Measurements from ENCODE around the gene BEND7. TPM values are rescaled to one million over a fixed set of nuclear protein-coding genes. Genes with fewer than 3 reads are reported as not detected.

The BEND7 gene
- total and polyA plus RNA-seq, 2 donors (not counting 3 experiments of a cell fraction or from before 2014, with no cell fraction given) = 7.3 to 31.7 TPM

DNA sequence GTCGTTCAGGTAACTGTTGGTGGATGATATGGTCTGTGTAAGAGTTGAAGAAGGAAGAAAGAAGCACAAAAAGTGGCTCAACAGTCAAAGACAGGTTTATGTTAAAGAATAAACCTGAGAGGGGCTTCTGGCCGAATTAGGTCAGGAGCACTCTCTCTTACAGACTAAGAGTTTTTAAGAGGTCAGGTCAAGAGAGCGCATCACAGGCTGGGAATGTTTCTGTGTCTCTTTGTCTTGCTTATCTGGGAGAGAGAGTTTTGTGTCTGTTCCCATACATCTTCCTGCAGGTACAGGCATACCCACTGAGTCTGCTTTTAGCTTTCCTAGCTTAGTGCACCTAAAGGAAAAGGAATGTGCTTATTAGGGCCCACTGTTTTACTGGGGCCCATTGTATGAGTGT is 35.8 kb upstream of the BEND7 start:
- ChIA-PET CTCF (no interaction called here), POLR2A (no interaction called here)
- H3K9me3 ChIP-seq (replicated peaks; ENCODE audit: control insufficient read depth, insufficient read depth, low read length) = no peaks in the 10 kb centered on the region
- H3K9me1 ChIP-seq (replicated peaks; ENCODE audit: control insufficient read depth, extremely low read depth, insufficient read depth, low read length) = no peaks in the 10 kb centered on the region
- H3K4me1 ChIP-seq (ENCODE audit: control insufficient read depth, extremely low read depth, insufficient read depth, low read length) = no peaks in the 10 kb centered on the region
- H3K9ac ChIP-seq (replicated peaks; ENCODE audit: extremely low read depth, insufficient read depth, low read length) = no peak overlapping the region
- H3K27me3 ChIP-seq (ENCODE audit: control insufficient read depth in 2 of 2, insufficient read depth in 2 of 2, low read length in 2 of 2) = peaks cover 2 to 6% of the 10 kb centered on the region in 2 experiments
- H4K20me1 ChIP-seq (replicated peaks; ENCODE audit: control insufficient read depth, extremely low read depth, insufficient read depth, low read length) = no peaks in the 10 kb centered on the region
- H3K4me3 ChIP-seq (replicated peaks in 1 of 3; ENCODE audit: insufficient read depth in 1 of 3, low read depth in 1 of 3, low read length in 3 of 3) = no peak overlapping the region
- dilution Hi-C loops (cut with MboI; ENCODE audit: extremely low pct_ligation_motif_present, low sequenced_read_pairs) (no loop called here), intact Hi-C loops (cut with micrococcal nuclease) (no loop called here)
- H3K4me2 ChIP-seq (ENCODE audit: insufficient read depth, low read length) = no peak overlapping the region
- no peaks in the 10 kb centered on the region for H3K36me3 ChIP-seq (ENCODE audit: control insufficient read depth in 2 of 2, extremely low read depth in 1 of 2, insufficient read depth in 2 of 2, low read length in 2 of 2)
- BruUV-seq (replicated peaks) = no TSS peak
- FAIRE-seq (no peak), DNase-seq (ENCODE audit: low read depth, low spot score) (no peak)
- no peak overlapping the region for H2AFZ ChIP-seq (ENCODE audit: low read depth, low read length)
- no peak overlapping the region for H3K27ac ChIP-seq (ENCODE audit: insufficient read depth, low read depth, low read length)
- TF ChIP-seq POLR2AphosphoS5 (IDR thresholded peaks at IDR 0.05; ENCODE audit: insufficient read depth, low read depth, low read length) (no peak), FOS (IDR thresholded peaks at IDR 0.05; ENCODE audit: borderline replicate concordance, insufficient read depth, low read length) (no peak), MYC (IDR thresholded peaks at IDR 0.05; ENCODE audit: low read depth, low read length) (no peak)
- H3K79me2 ChIP-seq (ENCODE audit: control insufficient read depth, insufficient read depth, low read length) = no peaks in the 10 kb centered on the region

- Histone ChIP-seq H3K4me3 (replicated peaks in 1 of 3; ENCODE audit: insufficient read depth in 1 of 3, low read depth in 1 of 3, low read length in 3 of 3) (no peak overlapping the region), H3K4me2 (ENCODE audit: insufficient read depth, low read length) (no peak overlapping the region), H3K27ac (ENCODE audit: insufficient read depth, low read depth, low read length) (no peak overlapping the region), H3K9me1 (replicated peaks; ENCODE audit: control insufficient read depth, extremely low read depth, insufficient read depth, low read length) (no peaks in the 10 kb centered on the region), H3K27me3 (ENCODE audit: control insufficient read depth in 2 of 2, insufficient read depth in 2 of 2, low read length in 2 of 2) (peaks cover 2% of the 10 kb centered on the region in 2 experiments), H3K36me3 (ENCODE audit: control insufficient read depth in 2 of 2, extremely low read depth in 1 of 2, insufficient read depth in 2 of 2, low read length in 2 of 2) (no peaks in the 10 kb centered on the region), H3K4me1 (ENCODE audit: control insufficient read depth, extremely low read depth, insufficient read depth, low read length) (no peaks in the 10 kb centered on the region), H2AFZ (ENCODE audit: low read depth, low read length) (no peak overlapping the region), H4K20me1 (replicated peaks; ENCODE audit: control insufficient read depth, extremely low read depth, insufficient read depth, low read length) (no peaks in the 10 kb centered on the region), H3K9ac (replicated peaks; ENCODE audit: extremely low read depth, insufficient read depth, low read length) (no peak overlapping the region), H3K9me3 (replicated peaks; ENCODE audit: control insufficient read depth, insufficient read depth, low read length) (no peaks in the 10 kb centered on the region), H3K79me2 (ENCODE audit: control insufficient read depth, insufficient read depth, low read length) (no peaks in the 10 kb centered on the region)
- TF ChIP-seq JUN (IDR thresholded peaks at IDR 0.05; ENCODE audit: borderline replicate concordance, insufficient read depth, insufficient read length, low read depth) (no peak), EZH2 (IDR thresholded peaks at IDR 0.05; ENCODE audit: borderline replicate concordance, low read depth, low read length, severe bottlenecking) (no peak), MAX (IDR thresholded peaks at IDR 0.05; ENCODE audit: insufficient read depth, insufficient read length) (no peak), POLR2AphosphoS5 (IDR thresholded peaks at IDR 0.05; ENCODE audit: insufficient read depth, low read depth, low read length) (no peak), FOS (IDR thresholded peaks at IDR 0.05; ENCODE audit: borderline replicate concordance, insufficient read depth, low read length) (no peak), MYC (IDR thresholded peaks at IDR 0.05; ENCODE audit: low read depth, low read length) (no peak), GATA2 (IDR thresholded peaks at IDR 0.05; ENCODE audit: insufficient read depth, insufficient read length, low read depth, low read length) (no peak), POLR2A (IDR thresholded peaks at IDR 0.05; ENCODE audit: low read depth, low read length) (no peak)
- TF ChIP-seq, protein P1, sequence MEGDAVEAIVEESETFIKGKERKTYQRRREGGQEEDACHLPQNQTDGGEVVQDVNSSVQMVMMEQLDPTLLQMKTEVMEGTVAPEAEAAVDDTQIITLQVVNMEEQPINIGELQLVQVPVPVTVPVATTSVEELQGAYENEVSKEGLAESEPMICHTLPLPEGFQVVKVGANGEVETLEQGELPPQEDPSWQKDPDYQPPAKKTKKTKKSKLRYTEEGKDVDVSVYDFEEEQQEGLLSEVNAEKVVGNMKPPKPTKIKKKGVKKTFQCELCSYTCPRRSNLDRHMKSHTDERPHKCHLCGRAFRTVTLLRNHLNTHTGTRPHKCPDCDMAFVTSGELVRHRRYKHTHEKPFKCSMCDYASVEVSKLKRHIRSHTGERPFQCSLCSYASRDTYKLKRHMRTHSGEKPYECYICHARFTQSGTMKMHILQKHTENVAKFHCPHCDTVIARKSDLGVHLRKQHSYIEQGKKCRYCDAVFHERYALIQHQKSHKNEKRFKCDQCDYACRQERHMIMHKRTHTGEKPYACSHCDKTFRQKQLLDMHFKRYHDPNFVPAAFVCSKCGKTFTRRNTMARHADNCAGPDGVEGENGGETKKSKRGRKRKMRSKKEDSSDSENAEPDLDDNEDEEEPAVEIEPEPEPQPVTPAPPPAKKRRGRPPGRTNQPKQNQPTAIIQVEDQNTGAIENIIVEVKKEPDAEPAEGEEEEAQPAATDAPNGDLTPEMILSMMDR (IDR thresholded peaks at IDR 0.05; ENCODE audit: extremely low read depth in 1 of 2, insufficient read depth in 1 of 2, low read depth in 1 of 2, low read length in 2 of 2) = no peak
- ChIA-PET POLR2A (no interaction called here), CTCF (no interaction called here)
- DNase-seq (ENCODE audit: low read depth, low spot score) (no peak), FAIRE-seq (no peak)
- no TSS peak for BruUV-seq (replicated peaks)
- dilution Hi-C loops (cut with MboI; ENCODE audit: extremely low pct_ligation_motif_present, low sequenced_read_pairs) = no loop called here
- intact Hi-C loops (cut with micrococcal nuclease) = no loop called here
Observed at GRCh38 chr10:13563481-13564445, 34.9 kb upstream of the BEND7 start.
